HG03439 (cell line): ENCODE results near the gene PCDHB8.
"Not testable (repeated sequence)": the region's sequence is repeated elsewhere in the genome, so short reads cannot be mapped to it uniquely, and the experiment has no call there.

Experiments
- ATAC-seq: cut with Tn5 transposase; IDR thresholded peaks from one replicate; pipeline ENCODE4 v1.9.1; 2021; ENCODE audit warnings: mild to moderate bottlenecking, moderate library complexity; ENCODE audit not compliant: unreplicated experiment

Gene PCDHB8

DNA sequence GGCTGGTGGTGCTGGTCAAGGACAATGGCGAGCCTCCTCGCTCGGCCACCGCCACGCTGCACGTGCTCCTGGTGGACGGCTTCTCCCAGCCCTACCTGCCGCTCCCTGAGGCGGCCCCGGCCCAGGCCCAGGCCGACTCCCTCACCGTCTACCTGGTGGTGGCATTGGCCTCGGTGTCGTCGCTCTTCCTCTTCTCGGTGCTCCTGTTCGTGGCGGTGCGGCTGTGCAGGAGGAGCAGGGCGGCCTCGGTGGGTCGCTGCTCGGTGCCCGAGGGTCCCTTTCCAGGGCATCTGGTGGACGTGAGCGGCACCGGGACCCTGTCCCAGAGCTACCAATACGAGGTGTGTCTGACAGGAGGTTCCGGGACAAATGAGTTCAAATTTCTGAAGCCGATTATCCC is 47.8 kb downstream of the PCDHB8 start:
- not testable (repeated sequence) for ATAC-seq
